GM19238 (cell line): ENCODE data around the gene UBE2J2.
A peak's percentile ranks its signal among the peaks of the same experiment; 100 is the strongest.

ENCODE experiments used
- DNase-seq: peaks from one replicate; pipeline ENCODE4 v3.0.0; 2011; ENCODE audit warnings: low spot score; ENCODE audit not compliant: insufficient read length

The UBE2J2 gene

DNA sequence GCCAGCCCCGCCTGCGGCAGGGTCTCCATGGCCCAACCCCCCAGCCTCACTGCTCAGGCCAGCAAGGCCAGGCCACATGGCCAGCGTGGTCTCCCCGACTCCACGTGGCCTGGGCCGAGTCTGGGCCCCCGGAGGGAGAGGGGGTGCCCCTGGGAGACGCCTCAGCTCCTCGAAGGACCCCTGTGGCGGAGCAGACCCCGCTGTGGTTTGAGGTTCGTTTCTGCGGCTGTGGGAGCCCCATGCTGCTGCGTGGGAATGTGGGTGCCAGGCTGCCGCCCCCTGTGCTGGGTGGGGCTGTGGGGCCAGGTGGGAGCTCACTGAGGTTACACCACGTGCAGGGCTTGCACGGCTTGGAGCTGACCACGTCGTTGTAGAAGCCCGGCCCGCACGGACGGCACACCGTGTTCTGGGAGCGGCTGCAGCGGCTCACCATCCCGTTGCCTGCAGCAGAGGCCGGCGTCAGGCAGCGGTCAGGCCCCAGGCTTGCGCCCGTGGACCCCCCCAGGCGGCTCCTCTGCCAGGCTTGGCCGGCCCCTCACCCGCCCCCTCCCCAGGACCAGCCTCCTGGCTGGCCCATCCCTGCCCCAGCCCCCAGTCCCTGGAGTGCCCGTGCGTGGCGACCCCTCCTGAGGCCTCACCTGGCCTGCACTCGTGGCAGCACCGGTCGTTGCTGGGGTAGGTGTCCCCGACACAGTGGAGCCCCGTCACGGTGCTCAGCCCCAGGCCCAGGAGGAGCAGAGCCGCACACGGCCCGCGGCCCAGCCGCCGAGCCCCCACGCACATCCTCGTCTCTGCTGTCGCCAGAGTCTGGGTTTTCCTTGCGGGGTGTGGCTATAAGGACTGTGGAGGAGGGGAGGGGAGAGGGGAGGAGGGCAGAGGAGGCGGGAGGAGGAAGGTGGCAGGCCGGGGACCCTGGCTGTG is 60.0 kb downstream of the UBE2J2 start, which contains the start of gene TNFRSF4:
Gene TNFRSF4 (minus strand): TSS at position 809 of the 921 bp plus-strand sequence. CDS start 26 bp downstream, at position 783.
- DNase-seq, result no peak

DNA sequence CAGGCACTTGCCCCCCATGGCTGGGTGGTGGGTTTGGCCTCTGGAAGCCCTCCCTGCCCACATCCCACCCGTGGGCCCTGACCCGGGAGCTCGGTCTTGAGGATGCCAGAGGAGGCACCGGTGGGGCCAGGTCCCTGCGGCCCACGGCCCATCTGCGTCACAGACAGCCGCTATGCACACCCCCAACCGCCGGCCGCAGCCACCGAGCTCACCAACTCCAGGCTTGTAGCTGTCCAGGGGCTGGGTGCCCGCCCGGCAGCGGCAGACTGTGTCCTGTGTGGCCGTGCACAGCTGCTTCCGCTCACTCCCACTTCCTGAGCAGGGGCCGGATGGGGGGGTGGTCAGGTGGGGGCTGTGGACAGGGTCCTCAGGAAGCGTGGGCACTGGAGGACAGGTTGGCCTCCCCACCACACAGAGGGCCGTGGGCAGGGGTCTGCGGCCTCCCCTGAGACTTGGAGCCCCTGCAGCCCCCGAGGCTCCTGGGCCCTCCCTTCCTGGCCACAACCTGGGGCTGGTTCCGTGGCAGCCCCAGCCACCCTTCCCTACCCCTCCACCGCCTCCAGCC is 60.8 kb downstream of the UBE2J2 start:
- DNase-seq, result peak; percentile 69

DNA sequence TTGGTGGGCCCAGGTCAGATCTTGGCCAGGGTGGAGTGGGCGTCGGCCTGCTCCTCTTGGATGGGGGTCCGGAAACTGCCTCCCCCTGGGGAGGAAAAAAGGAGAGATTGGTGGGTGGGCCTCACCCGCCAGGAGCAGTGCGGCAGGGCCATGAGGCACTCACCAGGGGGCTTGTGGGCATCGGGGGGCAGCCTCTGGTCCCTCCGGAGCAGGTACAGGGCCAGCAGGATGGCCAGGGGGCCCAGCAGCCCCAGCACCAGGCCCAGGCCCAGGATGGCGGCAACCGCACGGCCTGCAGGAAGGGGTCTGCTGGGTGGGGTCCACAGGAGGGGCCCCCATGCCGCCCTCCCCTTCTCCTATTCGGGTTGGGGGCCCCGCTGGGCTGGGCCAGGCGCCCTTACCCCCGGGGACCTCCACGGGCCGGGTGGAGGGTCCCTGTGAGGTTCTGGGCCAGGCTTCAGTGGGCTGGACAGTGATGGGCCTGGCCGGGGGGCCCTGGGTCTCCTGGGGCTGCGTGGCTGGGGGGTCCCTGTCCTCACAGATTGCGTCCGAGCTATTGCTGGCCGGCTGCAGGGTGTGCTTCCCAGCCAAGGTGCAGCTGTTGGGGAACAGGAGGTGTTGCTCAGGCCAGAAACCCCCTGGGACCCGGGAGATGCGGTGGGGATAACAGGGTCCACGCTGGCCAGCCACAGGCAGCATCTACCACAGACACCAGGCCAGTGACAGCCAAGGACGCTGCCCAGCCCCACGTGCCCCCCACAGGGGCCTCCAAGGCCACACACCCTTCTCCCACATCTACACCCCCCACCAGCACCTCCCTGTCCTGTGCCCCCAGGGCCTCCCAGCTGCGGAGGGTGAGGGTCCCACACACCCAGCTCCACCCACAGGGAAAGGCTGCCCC is 61.9 kb downstream of the UBE2J2 start:
- DNase-seq, result no peak

DNA sequence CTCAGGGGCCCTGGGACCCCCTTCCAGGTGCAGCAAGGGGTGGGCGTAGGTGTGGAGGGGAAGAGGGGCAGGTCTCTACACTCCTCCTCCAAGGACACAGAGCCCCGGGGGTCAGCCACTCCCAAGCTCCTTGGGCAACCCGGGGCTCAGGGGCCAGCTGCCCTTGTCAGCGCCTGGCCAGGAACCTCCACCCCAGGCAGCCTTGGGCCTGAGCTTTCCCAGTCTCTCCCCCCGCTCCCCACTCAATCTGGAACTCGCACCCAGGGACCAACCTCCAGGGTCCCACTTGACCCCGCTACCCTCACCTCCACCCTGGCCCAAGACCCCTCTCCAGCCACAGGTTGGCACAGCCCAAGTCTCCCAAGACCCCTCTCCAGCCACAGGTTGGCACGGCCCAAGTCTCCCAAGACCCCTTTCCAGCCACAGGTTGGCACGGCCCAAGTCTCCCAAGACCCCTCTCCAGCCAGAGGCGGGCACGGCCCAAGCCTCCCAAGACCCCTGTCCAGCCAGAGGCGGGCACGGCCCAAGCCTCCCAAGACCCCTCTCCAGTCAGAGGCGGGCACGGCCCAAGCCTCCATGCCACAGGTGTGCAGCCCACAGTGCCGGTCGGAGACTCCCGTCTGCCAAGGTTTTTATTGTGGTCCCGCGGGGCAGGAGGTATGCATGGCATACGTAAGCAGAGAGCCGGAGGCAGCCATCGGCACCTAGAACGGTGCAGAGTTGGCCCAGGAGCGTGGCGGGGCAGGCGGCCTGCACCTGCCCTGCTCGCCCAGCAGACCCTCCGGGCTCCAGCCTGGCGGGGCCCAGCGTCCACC is 62.7 kb downstream of the UBE2J2 start:
- DNase-seq, result no peak

DNA sequence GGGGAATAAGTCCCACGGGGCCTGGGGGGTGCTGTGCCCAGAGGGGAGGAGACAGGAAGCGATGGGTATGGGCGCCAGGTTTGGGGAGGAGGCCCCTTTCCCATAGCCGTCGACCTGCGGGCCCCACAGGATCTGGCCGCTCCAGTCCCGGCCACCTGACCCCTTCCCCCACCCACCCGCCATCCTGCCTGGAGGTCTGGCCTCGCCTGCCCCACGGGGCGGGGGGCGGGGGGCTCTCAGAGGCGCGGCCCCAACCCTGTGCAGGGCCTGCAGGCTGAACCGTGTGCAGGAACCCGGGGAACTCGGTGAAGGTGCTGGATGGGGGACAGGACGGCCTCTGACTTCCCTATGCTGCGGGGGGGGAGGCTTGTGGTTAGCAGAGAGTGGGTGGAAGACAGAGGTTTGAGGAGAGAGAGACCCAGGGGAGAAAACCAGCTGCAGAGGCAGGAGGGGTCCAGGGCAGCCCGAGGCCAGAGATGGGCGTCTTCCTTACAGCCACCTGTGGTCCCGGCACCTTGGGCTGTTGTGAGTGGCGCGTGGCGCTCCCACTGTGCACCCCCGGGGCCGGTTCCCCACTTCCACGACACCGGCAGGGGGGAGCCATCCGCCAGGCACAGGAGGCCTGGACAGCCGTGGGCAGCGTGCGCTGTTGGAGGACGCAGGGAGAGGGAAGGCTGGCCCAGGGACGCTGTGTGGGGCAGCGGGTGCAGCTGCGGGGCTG is 64.8 kb downstream of the UBE2J2 start:
- peak; percentile 50 for DNase-seq

DNA sequence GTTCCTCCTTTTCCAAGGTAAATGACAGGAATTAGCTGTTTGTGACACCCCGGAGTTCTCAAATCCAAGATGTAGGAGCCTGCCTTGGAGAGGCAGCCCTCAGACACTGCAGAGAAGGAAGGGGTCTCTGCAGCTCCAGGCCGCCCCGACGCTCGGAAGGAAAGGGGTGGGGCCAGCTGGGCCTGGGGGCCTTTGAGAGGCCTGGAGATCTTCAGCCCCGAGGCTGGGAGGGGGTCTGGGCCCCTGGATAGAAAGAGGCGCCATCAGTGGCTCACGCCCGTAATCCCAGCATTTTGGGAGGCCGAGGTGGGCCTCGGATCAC is 66.1 kb downstream of the UBE2J2 start:
- DNase-seq, result no peak

DNA sequence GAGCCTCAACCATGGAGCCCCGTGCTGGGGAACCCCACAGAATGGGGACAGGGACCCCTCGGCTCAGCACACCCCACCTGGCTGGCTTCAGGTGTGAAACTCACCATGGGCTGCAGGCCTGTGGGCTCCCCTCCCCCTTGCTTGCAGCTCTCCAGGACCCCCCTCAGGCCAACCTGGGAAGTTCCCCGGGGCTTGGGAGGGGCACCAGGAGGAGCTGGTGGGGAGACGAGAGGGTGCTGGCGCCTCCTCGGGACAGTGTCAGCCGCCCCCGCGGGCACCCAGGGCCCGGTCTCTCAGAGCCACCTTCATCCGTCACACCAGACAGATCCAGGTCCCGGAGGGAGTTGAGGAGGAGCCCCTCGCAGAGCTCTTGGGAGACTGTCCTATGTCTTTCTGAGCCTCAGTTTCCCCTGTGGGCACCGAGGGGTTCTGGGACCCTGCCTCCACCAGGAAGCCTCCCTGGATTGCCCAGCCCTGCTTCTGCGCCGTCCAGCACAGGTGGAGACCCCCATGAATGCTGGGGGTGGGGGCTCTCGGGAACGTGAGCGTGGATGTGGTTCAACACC is 66.6 kb downstream of the UBE2J2 start:
- DNase-seq, result no peak

DNA sequence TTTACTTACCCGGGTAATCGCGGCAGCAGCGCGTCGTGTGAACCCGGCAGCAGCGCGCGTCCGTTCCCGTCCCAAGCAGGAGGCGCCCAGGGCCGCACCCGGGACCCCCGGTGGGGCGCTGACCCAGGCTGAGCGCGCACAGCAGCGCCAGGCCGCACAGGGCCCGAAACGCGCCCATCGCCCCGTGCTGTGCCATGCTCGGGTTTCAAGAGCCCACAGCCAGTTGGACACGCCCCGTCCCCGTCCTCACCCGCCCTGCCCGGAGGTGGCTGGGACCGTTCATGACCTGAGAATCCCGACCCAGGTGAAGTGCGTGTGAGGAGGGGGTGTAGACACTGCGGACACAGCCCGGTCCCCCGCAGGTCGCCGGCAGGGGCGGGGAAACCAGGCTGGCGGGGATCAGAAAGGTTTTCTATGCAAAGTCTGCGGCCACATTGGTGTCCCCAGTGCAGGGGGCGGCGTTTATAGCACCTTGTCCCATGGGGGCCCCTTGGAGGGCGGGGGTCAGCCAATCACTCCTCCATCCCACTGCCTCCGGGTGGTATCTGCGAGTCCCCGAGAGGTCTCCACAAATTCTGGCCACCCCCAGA is 67.2 kb downstream of the UBE2J2 start, which contains the start of gene TNFRSF18:
Gene TNFRSF18 (minus strand): TSS at position 217 of the 590 bp plus-strand sequence. CDS start 21 bp downstream, at position 196.
- no peak for DNase-seq

DNA sequence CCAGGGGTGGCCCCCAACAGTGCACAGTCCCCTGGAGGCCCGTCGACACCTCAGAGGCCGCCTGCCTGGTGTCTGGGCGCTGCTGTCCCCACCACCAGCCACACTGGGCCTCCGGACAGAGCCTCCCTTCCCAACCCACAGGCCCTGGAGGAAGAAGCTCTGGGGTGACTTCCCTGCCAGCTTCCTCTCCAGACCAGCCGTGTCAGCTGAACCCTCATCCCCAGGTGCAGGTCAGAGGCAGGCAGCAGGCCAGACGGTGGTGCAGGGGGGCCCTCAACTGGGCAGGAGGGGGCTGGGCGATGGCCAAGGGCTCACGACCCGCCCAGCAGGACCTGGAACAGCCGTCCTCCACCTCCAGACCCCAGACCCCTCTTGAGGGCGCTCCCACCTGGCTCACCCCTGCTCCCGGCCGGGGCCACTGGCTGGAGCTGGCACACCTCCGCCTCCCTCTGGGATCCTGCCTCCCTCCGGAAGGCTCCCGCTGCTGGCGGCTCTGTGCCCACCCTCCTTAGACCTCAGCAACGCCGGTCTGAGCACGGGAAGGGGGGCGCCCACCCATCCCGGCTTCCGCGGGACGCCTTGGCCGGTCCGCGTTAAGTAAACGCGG is 67.8 kb downstream of the UBE2J2 start:
- DNase-seq, result no peak

DNA sequence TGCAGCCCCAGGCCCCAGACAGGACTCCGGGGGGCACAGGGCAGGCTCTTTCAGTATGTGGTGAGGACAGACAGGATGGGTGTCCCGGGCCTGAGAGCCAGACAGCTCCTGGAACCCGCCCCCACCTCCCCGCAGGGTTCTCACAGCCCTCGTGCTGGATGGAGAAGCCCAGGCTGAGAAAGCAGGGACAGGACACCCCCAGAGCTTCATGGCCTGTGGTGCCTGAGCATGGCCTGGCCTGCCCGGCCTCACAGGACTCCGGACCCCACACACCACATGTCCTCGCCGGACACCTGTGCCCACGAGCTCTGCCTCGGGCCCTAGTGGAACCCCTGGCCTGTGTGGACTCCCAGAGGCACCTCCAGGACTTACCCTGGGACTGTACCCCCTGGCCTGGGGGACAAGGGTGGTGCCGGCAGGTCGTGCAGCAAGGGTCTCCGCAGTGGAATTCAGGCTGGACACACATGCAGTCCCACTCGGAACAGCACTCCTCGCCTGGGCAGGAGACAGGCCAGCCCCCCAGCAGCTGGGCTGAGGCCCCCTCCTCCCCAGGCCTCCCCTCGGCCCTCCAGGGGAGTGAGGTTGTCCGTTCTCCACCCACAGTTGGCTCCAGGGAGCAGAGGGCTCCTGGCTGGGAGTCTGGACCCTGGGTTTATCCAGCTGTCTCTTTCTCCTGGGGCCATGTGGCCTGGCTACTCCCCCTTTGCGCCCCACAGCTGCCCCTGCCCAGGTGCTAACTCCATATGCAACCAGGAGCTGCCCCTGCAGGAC is 68.5 kb downstream of the UBE2J2 start:
- DNase-seq, result no peak

DNA sequence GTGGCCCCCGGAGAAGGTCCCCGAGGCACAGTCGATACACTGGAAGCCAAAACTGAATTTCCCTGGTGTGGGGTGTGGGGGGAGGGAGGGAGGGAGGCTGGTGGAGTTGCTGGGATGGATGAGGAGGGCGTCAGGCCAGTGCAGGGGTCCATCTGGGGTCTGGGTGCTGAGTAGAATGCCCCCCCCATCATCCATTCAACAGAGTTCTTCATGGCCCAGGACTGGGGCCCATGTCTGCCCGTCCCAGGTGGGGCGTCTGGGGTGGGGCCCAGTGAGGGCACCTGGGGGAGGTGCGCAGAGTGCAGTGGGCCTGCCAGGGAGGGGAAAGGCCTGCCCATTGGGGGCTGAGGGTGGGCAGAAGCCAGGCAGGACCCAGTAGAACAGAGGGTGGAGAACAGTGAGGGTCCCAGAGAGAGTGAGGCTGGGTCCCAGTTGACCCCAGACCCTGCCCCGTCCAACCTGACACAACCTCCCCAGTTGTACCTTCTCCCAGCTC is 69.2 kb downstream of the UBE2J2 start:
- no peak for DNase-seq
